GM12878 (cell line): ENCODE data around the gene BARD1.

Experiments used
- CTCF ChIP-seq, 3 experiments: IDR thresholded peaks in 2 of 3; conservative IDR thresholded peaks in 1 of 3; 2 replicates each; pipeline ENCODE4 v1.5.1; 2011; ENCODE audit warnings: low read depth in 3 of 3, low read length in 3 of 3, mild to moderate bottlenecking in 3 of 3, control low read depth in 2 of 3, moderate library complexity in 2 of 3, inconsistent platforms in 1 of 3, mixed read lengths in 1 of 3; ENCODE audit not compliant: control insufficient read depth in 2 of 3, insufficient read depth in 1 of 3; ENCODE audit errors: extremely low read depth in 1 of 3
- EP300 ChIP-seq, 2 experiments: fragments of 150-350 bp in 1 of 2; IDR thresholded peaks; 2 replicates each; pipeline ENCODE4 v1.6.1; 2011 to 2012; ENCODE audit warnings: low read depth in 2 of 2, low read length in 2 of 2, borderline replicate concordance in 1 of 2, improper control_type of control experiment in 1 of 2, inconsistent platforms in 1 of 2; ENCODE audit not compliant: control insufficient read depth in 1 of 2
- KDM1A ChIP-seq: fragments of 200-600 bp; sonication (generic); IDR thresholded peaks from 2 replicates; pipeline ENCODE4 v1.6.1; 2016; ENCODE audit warnings: borderline replicate concordance
- MYB ChIP-seq: fragments of 150-350 bp; IDR thresholded peaks from 2 replicates; pipeline ENCODE4 v1.6.1; 2014; ENCODE audit warnings: mild to moderate bottlenecking, low read depth, low read length, borderline replicate concordance
- MYC ChIP-seq: IDR thresholded peaks from 2 replicates; pipeline ENCODE4 v1.6.1; 2011; ENCODE audit warnings: mild to moderate bottlenecking, low read length, moderate library complexity, inconsistent platforms; ENCODE audit not compliant: insufficient read depth, insufficient replicate concordance, insufficient read length, severe bottlenecking
- POLR2A ChIP-seq: IDR thresholded peaks from 2 replicates; pipeline ENCODE4 v1.6.1; 2011; ENCODE audit warnings: low read depth, mild to moderate bottlenecking, low read length
- RFX5 ChIP-seq: IDR thresholded peaks from 2 replicates; pipeline ENCODE4 v1.6.1; 2011; ENCODE audit warnings: low read depth, low read length, improper control_type of control experiment
- SMAD1 ChIP-seq: fragments of 450-650 bp; IDR thresholded peaks from 2 replicates; pipeline ENCODE4 v1.6.1; 2018; ENCODE audit warnings: mild to moderate bottlenecking, low read depth; ENCODE audit not compliant: partially characterized antibody
- SRF ChIP-seq, 2 experiments: IDR thresholded peaks; 2 replicates each; pipeline ENCODE4 v1.6.1; 2011; ENCODE audit warnings: low read depth in 2 of 2, low read length in 2 of 2, mild to moderate bottlenecking in 1 of 2, moderate library complexity in 1 of 2
- YY1 ChIP-seq: IDR thresholded peaks from 2 replicates; pipeline ENCODE4 v1.6.1; 2011; ENCODE audit warnings: low read depth, mild to moderate bottlenecking, low read length
- TF ChIP-seq, protein P1 (sequence below): IDR thresholded peaks from 2 replicates; pipeline ENCODE4 v1.6.1; 2011; ENCODE audit warnings: low read depth, mild to moderate bottlenecking, low read length, moderate library complexity, borderline replicate concordance; ENCODE audit errors: extremely low read depth
- TF ChIP-seq, protein P2 (sequence below): IDR thresholded peaks from 2 replicates; pipeline ENCODE4 v1.6.1; 2012; ENCODE audit warnings: mild to moderate bottlenecking, low read depth, low read length

DNA sequence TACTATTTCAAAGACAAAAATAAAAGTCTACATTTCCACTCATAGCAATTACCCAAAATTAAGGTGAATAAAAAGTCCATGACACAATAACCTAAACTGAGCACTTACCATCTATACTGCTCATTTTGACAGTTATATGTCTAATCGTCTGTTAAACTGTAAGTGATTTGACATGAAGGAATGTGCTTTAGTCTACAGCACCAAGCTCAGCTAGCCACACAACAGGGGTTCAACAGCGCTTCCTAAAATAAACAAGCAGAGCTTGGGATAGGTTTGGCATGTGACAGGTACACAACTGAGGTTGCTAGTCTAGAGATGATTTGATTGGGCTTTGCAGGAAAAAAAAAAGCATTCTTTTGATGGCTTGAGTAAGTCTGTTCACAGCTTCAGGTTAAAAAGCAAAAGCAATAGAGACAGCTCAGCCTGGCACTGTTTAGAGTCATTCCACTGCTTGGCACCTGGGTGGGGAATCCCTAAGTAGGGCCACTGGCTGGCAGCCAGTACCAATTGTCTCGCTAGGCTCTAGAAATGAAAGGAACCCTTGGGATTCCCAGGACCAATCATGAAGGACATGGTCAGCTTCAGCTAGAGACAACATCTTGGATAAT lies 78.6 kb downstream of the BARD1 start:
- TF ChIP-seq MYB (no peak), EP300 (IDR thresholded peaks at IDR 0.05; ENCODE audit: borderline replicate concordance in 1 of 2, control insufficient read depth in 1 of 2, low read depth in 2 of 2, low read length in 2 of 2) (no peak), CTCF (IDR thresholded peaks at IDR 0.05 in 2 of 3, conservative IDR thresholded peaks at IDR 0.05 in 1 of 3; ENCODE audit: control insufficient read depth in 2 of 3, extremely low read depth in 1 of 3, insufficient read depth in 1 of 3, low read depth in 3 of 3, low read length in 3 of 3) (no peak), MYC (no peak), YY1 (no peak), KDM1A (no peak), RFX5 (no peak), POLR2A (no peak), SMAD1 (no peak), SRF (IDR thresholded peaks at IDR 0.05; ENCODE audit: low read depth in 2 of 2, low read length in 2 of 2) (no peak)
- TF ChIP-seq, protein P1, sequence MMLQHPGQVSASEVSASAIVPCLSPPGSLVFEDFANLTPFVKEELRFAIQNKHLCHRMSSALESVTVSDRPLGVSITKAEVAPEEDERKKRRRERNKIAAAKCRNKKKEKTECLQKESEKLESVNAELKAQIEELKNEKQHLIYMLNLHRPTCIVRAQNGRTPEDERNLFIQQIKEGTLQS: no peak
- TF ChIP-seq, protein P2, sequence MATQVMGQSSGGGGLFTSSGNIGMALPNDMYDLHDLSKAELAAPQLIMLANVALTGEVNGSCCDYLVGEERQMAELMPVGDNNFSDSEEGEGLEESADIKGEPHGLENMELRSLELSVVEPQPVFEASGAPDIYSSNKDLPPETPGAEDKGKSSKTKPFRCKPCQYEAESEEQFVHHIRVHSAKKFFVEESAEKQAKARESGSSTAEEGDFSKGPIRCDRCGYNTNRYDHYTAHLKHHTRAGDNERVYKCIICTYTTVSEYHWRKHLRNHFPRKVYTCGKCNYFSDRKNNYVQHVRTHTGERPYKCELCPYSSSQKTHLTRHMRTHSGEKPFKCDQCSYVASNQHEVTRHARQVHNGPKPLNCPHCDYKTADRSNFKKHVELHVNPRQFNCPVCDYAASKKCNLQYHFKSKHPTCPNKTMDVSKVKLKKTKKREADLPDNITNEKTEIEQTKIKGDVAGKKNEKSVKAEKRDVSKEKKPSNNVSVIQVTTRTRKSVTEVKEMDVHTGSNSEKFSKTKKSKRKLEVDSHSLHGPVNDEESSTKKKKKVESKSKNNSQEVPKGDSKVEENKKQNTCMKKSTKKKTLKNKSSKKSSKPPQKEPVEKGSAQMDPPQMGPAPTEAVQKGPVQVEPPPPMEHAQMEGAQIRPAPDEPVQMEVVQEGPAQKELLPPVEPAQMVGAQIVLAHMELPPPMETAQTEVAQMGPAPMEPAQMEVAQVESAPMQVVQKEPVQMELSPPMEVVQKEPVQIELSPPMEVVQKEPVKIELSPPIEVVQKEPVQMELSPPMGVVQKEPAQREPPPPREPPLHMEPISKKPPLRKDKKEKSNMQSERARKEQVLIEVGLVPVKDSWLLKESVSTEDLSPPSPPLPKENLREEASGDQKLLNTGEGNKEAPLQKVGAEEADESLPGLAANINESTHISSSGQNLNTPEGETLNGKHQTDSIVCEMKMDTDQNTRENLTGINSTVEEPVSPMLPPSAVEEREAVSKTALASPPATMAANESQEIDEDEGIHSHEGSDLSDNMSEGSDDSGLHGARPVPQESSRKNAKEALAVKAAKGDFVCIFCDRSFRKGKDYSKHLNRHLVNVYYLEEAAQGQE: no peak
